ENCODE data around the gene C12orf57. TPM values are rescaled to one million over a fixed set of nuclear protein-coding genes. Genes with fewer than 3 reads are reported as not detected.

The C12orf57 gene
- total and polyA plus RNA-seq, 2 experiments from 2014 or later = 204 to 262 TPM

DNA sequence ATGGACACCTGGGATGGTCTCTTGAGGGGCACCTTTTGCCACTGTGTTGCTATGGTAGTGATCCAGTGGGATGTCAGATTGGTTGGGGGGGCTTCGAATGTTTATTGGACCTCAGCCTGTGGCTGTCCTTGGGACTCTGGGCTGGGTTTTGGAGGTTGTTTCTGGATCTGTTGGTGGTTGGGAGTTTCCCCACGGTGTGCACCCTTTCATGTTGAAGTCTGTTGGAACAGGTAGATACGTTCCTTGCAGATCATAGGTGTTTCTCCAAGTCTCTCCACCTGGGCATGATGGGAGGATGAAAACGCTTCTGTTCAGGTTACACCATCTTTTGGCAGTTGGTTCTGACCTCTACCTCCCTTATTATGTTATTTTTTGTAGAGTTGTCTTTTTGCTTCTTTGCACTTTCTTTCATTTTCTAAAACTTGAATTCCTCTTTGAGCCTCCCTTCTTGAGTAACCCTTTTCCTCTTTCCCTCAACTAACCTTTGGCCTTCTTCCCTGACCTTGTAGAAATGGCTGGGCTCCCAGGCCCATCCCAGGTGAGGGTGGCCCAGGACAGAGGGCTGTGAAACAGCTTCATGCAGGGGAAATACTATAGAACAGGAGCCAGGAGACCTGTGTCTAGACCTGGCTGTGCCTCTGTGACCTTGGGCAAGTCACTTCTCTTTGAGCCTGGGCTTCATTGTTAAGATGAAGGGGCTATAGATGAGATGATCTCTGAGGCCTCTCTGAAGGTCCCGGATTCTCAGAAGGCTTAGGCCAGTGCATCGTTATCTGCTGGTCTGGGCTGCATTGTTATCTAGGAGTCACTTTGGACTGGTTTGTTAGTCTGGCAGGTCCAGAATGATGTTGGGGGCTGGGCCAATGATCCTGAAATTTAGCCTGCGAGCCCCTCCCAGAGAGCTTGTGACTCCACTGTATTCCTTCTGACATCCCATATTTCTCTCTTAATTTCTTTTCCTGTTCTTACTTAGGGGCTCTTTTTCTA lies 14.1 kb upstream of the C12orf57 start (continued):
- TF ChIP-seq, protein P1, sequence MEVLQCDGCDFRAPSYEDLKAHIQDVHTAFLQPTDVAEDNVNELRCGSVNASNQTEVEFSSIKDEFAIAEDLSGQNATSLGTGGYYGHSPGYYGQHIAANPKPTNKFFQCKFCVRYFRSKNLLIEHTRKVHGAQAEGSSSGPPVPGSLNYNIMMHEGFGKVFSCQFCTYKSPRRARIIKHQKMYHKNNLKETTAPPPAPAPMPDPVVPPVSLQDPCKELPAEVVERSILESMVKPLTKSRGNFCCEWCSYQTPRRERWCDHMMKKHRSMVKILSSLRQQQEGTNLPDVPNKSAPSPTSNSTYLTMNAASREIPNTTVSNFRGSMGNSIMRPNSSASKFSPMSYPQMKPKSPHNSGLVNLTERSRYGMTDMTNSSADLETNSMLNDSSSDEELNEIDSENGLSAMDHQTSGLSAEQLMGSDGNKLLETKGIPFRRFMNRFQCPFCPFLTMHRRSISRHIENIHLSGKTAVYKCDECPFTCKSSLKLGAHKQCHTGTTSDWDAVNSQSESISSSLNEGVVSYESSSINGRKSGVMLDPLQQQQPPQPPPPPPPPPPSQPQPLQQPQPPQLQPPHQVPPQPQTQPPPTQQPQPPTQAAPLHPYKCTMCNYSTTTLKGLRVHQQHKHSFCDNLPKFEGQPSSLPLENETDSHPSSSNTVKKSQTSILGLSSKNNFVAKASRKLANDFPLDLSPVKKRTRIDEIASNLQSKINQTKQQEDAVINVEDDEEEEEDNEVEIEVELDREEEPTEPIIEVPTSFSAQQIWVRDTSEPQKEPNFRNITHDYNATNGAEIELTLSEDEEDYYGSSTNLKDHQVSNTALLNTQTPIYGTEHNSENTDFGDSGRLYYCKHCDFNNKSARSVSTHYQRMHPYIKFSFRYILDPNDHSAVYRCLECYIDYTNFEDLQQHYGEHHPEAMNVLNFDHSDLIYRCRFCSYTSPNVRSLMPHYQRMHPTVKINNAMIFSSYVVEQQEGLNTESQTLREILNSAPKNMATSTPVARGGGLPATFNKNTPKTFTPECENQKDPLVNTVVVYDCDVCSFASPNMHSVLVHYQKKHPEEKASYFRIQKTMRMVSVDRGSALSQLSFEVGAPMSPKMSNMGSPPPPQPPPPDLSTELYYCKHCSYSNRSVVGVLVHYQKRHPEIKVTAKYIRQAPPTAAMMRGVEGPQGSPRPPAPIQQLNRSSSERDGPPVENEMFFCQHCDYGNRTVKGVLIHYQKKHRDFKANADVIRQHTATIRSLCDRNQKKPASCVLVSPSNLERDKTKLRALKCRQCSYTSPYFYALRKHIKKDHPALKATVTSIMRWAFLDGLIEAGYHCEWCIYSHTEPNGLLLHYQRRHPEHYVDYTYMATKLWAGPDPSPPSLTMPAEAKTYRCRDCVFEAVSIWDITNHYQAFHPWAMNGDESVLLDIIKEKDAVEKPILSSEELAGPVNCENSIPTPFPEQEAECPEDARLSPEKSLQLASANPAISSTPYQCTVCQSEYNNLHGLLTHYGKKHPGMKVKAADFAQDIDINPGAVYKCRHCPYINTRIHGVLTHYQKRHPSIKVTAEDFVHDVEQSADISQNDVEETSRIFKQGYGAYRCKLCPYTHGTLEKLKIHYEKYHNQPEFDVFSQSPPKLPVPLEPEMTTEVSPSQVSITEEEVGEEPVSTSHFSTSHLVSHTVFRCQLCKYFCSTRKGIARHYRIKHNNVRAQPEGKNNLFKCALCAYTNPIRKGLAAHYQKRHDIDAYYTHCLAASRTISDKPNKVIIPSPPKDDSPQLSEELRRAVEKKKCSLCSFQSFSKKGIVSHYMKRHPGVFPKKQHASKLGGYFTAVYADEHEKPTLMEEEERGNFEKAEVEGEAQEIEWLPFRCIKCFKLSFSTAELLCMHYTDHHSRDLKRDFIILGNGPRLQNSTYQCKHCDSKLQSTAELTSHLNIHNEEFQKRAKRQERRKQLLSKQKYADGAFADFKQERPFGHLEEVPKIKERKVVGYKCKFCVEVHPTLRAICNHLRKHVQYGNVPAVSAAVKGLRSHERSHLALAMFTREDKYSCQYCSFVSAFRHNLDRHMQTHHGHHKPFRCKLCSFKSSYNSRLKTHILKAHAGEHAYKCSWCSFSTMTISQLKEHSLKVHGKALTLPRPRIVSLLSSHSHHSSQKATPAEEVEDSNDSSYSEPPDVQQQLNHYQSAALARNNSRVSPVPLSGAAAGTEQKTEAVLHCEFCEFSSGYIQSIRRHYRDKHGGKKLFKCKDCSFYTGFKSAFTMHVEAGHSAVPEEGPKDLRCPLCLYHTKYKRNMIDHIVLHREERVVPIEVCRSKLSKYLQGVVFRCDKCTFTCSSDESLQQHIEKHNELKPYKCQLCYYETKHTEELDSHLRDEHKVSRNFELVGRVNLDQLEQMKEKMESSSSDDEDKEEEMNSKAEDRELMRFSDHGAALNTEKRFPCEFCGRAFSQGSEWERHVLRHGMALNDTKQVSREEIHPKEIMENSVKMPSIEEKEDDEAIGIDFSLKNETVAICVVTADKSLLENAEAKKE (CRISPR knock-in tag; IDR thresholded peaks at IDR 0.05) = no peak
- no peak for TF ChIP-seq NANOG (IDR thresholded peaks at IDR 0.05; ENCODE audit: borderline replicate concordance)
- TF ChIP-seq, protein P2, sequence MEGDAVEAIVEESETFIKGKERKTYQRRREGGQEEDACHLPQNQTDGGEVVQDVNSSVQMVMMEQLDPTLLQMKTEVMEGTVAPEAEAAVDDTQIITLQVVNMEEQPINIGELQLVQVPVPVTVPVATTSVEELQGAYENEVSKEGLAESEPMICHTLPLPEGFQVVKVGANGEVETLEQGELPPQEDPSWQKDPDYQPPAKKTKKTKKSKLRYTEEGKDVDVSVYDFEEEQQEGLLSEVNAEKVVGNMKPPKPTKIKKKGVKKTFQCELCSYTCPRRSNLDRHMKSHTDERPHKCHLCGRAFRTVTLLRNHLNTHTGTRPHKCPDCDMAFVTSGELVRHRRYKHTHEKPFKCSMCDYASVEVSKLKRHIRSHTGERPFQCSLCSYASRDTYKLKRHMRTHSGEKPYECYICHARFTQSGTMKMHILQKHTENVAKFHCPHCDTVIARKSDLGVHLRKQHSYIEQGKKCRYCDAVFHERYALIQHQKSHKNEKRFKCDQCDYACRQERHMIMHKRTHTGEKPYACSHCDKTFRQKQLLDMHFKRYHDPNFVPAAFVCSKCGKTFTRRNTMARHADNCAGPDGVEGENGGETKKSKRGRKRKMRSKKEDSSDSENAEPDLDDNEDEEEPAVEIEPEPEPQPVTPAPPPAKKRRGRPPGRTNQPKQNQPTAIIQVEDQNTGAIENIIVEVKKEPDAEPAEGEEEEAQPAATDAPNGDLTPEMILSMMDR (conservative IDR thresholded peaks at IDR 0.05; ENCODE audit: low read depth in 2 of 2) = no peak
- TF ChIP-seq JUNB (IDR thresholded peaks at IDR 0.05; ENCODE audit: unreplicated experiment) = no peak
- no peak for TF ChIP-seq POLR2AphosphoS5 (IDR thresholded peaks at IDR 0.05; ENCODE audit: low read depth)

DNA sequence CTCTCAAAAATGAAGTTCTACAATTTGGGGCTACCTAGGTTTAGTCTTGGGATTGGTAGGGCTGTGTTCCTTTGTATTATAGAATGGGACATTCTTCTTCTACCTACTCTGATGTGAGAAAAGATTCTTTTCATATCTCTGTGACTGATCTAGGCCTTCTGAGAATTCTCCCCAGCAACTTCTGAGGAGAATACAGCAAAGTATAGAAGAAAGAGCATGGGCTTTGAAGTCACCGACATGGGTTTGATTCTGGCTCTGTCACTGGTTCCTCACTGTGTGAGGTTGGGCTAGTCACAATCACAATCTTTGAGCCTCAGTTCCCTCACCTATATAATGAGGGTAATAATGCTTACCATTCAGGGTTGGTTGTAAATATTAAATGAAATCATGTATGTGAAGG lies 11.1 kb upstream of the C12orf57 start:
- Mint-ChIP-seq H3K36me3 (ENCODE audit: low read depth) (peaks cover 58% of the 10 kb centered on the region), H3K27me3 (ENCODE audit: insufficient read depth, low read depth, poor library complexity) (peaks cover 15% of the 10 kb centered on the region), H3K4me1 (peaks cover 37% of the 10 kb centered on the region), H3K27ac (no peak overlapping the region), H3K4me3 (no peak overlapping the region), H3K9me3 (no peaks in the 10 kb centered on the region; the same call in 2 of the 3 replicates)
- H3K4me2 ChIP-seq = no peak overlapping the region
- peaks cover 53% of the 10 kb centered on the region for H3K79me2 ChIP-seq (replicated peaks; ENCODE audit: insufficient read depth)
- no peak for TF ChIP-seq ZNF114 (CRISPR knock-in tag; IDR thresholded peaks at IDR 0.05)
- H4K20me1 ChIP-seq (replicated peaks; ENCODE audit: insufficient read depth) = peaks cover 38% of the 10 kb centered on the region
- ATAC-seq (no peak), DNase-seq (ENCODE audit: low spot score) (no peak)
- H2AFZ ChIP-seq = no peak overlapping the region
- no peaks in the 10 kb centered on the region for H3K27me3 ChIP-seq (ENCODE audit: insufficient read depth)
- H3F3A ChIP-seq (replicated peaks; ENCODE audit: low read depth) = peaks cover 34% of the 10 kb centered on the region
- peaks cover 28% of the 10 kb centered on the region for H3K4me1 ChIP-seq (ENCODE audit: insufficient read depth)
- no peak overlapping the region for H3K4me3 ChIP-seq
- H3K36me3 ChIP-seq (ENCODE audit: insufficient read depth) = peaks cover 17% of the 10 kb centered on the region
- H3K27ac ChIP-seq (ENCODE audit: low read depth) = no peak overlapping the region
- no peaks in the 10 kb centered on the region for H3K9me2 ChIP-seq (ENCODE audit: insufficient read depth)
